Epithelial cell of prostate (primary cell): Measurements from ENCODE around the gene PPDPF.
"Not testable (repeated sequence)": the region's sequence is repeated elsewhere in the genome, so short reads cannot be mapped to it uniquely, and the experiment has no call there.

Experiments
- DNase-seq: peaks from one replicate; pipeline ENCODE4 v3.0.0-alpha.2; 2011; ENCODE audit warnings: low read depth, low spot score
- H3K27ac ChIP-seq: fragments of 450-650 bp; 2 replicates; pipeline ENCODE4 v1.5.1; 2017; ENCODE audit warnings: mild to moderate bottlenecking

The PPDPF gene

GRCh38 chr20:63560333-63560805, 39.8 kb downstream of the PPDPF start:
- DNase-seq, result no peak
- no peak overlapping the region for H3K27ac ChIP-seq

- H3K27ac ChIP-seq, result no peak overlapping the region
- no peak for DNase-seq
Observed at GRCh38 chr20:63560856-63561609, 40.5 kb downstream of the PPDPF start.

- no peak overlapping the region for H3K27ac ChIP-seq
- no peak for DNase-seq
Observed at GRCh38 chr20:63561624-63562396, 41.2 kb downstream of the PPDPF start.

- DNase-seq, result no peak
- H3K27ac ChIP-seq, result no peak overlapping the region
Observed at GRCh38 chr20:63562461-63563224, 42.1 kb downstream of the PPDPF start.

GRCh38 chr20:63563225-63563935, 42.8 kb downstream of the PPDPF start:
- no peak overlapping the region for H3K27ac ChIP-seq
- no peak for DNase-seq

GRCh38 chr20:63564036-63564810, 43.7 kb downstream of the PPDPF start:
- H3K27ac ChIP-seq, result no peak overlapping the region
- no peak for DNase-seq

- H3K27ac ChIP-seq, result no peak overlapping the region
- no peak for DNase-seq
Observed at GRCh38 chr20:63565021-63565698, 44.6 kb downstream of the PPDPF start.

GRCh38 chr20:63565699-63566335, 45.3 kb downstream of the PPDPF start:
- no peak overlapping the region for H3K27ac ChIP-seq
- DNase-seq, result no peak

- H3K27ac ChIP-seq, result no peak overlapping the region
- no peak for DNase-seq
Observed at GRCh38 chr20:63566395-63567135, 46.0 kb downstream of the PPDPF start.

- no peak for DNase-seq
- no peak overlapping the region for H3K27ac ChIP-seq
Observed at GRCh38 chr20:63567136-63567385, 46.5 kb downstream of the PPDPF start.

- DNase-seq, result no peak
- no peak overlapping the region for H3K27ac ChIP-seq
Observed at GRCh38 chr20:63567386-63568169, 47.0 kb downstream of the PPDPF start.

- no peak overlapping the region for H3K27ac ChIP-seq
- no peak for DNase-seq
Observed at GRCh38 chr20:63568170-63568981, 47.8 kb downstream of the PPDPF start.

GRCh38 chr20:63568986-63569949, 48.7 kb downstream of the PPDPF start:
- DNase-seq, result no peak
- H3K27ac ChIP-seq, result no peak overlapping the region

GRCh38 chr20:63570281-63571086, 49.9 kb downstream of the PPDPF start:
- DNase-seq, result no peak
- no peak overlapping the region for H3K27ac ChIP-seq

- not testable (repeated sequence) for DNase-seq, H3K27ac ChIP-seq
Observed at GRCh38 chr20:63571087-63571478, 50.5 kb downstream of the PPDPF start.
